ENCODE measurements around the gene STRN4.
A peak's percentile ranks its signal among the peaks of the same experiment; 100 is the strongest.

DNA sequence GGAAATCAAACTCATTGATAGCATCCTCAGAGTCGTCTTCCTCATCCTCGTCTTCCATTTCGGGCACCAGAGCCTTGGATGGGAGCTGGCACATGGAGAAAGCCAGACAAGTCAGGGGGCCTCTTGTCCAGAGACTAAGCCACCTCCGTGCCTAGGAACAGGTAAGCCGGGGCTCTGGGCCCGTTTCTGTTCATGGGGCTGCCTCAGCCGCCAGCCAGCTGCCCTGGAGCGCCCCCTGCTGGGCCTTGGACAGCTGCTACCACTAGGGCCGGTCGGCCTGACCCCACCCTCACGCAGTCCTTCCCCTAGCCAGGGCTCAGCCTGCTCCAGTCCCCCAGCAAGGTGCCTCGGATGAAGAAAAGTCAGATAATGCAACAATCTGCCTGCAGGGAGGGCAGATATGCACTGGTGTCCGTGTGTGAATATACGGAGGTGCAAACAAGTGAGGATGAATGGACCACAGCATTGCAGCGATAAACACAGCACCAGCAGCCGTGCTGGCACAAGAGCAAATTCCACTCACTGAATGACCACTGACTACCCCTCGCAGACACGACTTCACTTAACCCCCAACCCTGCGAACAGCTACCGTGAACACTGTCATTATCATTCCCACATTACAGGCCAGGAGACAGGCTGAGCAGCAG, 17.4 kb downstream of the STRN4 start:
- no peak for TF ChIP-seq EZH2 (IDR thresholded peaks at IDR 0.05; ENCODE audit: borderline replicate concordance, insufficient read depth, low read depth, low read length, poor library complexity, severe bottlenecking)
- TF ChIP-seq, protein P1, sequence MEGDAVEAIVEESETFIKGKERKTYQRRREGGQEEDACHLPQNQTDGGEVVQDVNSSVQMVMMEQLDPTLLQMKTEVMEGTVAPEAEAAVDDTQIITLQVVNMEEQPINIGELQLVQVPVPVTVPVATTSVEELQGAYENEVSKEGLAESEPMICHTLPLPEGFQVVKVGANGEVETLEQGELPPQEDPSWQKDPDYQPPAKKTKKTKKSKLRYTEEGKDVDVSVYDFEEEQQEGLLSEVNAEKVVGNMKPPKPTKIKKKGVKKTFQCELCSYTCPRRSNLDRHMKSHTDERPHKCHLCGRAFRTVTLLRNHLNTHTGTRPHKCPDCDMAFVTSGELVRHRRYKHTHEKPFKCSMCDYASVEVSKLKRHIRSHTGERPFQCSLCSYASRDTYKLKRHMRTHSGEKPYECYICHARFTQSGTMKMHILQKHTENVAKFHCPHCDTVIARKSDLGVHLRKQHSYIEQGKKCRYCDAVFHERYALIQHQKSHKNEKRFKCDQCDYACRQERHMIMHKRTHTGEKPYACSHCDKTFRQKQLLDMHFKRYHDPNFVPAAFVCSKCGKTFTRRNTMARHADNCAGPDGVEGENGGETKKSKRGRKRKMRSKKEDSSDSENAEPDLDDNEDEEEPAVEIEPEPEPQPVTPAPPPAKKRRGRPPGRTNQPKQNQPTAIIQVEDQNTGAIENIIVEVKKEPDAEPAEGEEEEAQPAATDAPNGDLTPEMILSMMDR (IDR thresholded peaks at IDR 0.05): peak; percentile 92
